HG03469 (cell line): ENCODE data around the gene CALM3.
"Not testable (repeated sequence)": the region's sequence is repeated elsewhere in the genome, so short reads cannot be mapped to it uniquely, and the experiment has no call there.

Experiments used
- ATAC-seq: cut with Tn5 transposase; IDR thresholded peaks from one replicate; pipeline ENCODE4 v1.9.1; 2021; ENCODE audit warnings: mild to moderate bottlenecking, moderate library complexity, moderate number of reproducible peaks; ENCODE audit not compliant: unreplicated experiment

The CALM3 gene

DNA sequence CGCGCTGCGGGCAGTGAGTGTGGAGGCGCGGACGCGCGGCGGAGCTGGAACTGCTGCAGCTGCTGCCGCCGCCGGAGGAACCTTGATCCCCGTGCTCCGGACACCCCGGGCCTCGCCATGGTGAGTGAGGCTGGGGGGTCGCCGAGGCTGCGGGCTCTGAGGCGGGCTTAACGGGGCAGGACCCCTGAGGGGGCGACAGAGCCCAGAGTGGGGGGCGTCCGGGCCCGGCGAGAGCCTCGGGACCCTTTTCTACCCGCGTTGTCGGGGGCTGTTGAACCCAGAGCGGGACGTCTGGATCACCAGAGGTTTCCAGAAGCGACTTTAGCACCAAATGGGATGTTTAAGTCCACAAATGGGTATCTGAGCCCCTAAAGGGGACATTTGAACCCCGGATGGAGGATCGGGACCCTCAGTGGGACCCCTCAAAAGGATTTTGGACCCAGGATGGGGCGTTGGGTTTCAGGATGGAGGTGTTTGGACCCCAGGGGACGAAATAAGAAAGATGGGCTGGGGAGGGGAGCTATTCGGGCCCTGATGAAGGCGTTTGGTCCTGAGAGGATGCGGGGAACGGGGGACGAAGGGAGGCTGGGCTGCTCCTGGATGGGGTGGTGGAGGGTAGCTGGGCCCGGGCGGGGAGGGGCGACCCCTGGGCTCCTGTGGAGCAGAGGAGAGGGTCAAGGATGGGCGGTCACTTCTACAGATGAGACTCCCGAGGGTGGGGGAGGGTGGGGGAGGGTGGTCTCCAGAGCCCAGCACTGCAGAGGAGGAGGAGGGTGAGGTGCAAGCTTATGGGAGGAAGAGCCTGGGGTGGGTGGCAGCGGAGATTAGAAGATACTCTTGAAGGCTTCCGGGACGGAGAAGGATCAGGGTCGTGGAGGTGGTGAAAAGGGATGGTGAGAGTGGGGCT lies at the start of gene CALM3:
CALM3 (plus strand) TSS at position 13 of the 907 bp plus-strand sequence; CDS start at position 118, 105 bp downstream.
- no peak for ATAC-seq

GRCh38 chr19:46552891-46553290 lies 48.2 kb upstream of the CALM3 start:
- ATAC-seq, result no peak

DNA sequence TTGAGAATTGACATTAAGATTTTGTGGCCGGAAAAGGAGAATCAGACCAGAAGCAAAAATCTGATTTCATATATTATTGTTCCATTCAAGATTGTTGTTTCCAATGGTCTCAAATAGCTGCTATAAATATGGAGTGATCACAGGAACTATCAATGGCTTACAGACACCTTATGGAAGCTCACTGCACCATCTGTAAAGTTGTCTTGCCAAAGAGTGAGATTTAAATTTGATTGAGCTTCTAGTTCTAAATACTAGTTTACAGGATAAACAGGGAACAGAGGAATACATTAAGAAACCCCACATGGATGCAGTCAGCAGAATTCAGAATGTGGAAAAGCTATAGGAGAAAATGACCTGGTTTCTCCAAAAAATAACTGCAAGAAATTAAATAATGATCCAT lies 47.0 kb upstream of the CALM3 start:
- no peak for ATAC-seq

- no peak for ATAC-seq
These were observed 45.4 kb upstream of the CALM3 start for GRCh38 chr19:46555628-46556280.

DNA sequence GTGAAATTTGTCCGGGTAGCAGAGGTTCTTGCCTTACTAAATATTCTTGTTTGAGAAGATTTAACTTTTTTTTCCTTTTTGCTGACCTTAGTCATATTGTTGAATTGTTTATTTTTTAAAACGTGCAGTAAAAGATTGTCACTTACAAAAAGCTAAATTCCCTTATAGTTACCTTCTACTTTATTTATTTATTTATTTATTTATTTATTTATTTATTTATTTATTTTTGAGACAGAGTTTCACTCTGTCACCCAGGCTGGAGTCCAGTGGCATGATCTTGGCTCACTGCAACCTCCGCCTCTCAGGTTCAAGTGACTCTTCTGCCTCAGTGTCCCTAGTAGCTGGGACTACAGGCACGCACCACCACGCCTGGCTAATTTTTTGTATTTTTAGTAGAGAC lies 44.7 kb upstream of the CALM3 start:
- ATAC-seq, result not testable (repeated sequence)

- no peak for ATAC-seq
These were observed 41.9 kb upstream of the CALM3 start for GRCh38 chr19:46559203-46559602.

GRCh38 chr19:46559675-46560074 lies 41.5 kb upstream of the CALM3 start:
- ATAC-seq, result not testable (repeated sequence)

- no peak for ATAC-seq
These were observed 36.4 kb upstream of the CALM3 start for GRCh38 chr19:46564701-46565100.

DNA sequence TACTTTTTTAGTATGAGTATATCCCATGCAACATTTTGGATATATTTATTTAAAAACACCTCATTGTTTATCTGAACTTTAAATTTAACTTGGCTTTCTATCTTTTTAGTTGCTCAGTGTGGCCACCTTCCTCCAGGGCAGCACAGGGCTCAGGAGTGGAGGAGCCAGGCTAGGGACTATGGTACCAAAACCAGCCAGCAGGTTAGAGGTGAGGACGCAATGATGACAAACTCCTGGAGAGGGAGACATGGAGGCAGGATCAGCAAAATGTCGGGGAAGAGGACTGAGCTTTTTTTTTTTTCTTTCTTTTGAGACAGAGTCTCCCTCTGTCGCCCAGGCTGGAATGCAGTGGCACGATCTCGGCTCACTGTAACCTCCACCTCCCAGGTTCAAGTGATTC lies 29.6 kb upstream of the CALM3 start:
- ATAC-seq, result no peak

- ATAC-seq, result no peak
These were observed 27.2 kb upstream of the CALM3 start for GRCh38 chr19:46573679-46574498.

DNA sequence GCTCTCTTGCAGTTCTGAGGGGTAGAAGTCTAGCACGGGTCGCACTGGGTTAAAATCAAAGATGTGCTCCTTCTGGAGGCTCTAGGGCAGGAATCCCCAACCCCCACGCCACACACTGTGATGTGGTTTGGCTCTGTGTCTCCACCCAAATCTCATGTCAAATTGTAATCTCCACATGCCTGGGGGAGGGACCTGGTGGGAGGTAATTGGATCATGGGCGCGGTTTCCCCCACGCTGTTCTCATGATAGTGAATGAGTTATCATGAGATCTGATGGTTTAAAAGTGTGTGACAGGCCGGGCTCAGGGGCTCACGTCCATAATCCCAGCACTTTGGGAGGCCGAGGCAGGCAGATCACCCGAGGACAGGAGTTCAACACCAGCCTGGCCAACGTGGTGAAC lies 26.6 kb upstream of the CALM3 start:
- no peak for ATAC-seq

DNA sequence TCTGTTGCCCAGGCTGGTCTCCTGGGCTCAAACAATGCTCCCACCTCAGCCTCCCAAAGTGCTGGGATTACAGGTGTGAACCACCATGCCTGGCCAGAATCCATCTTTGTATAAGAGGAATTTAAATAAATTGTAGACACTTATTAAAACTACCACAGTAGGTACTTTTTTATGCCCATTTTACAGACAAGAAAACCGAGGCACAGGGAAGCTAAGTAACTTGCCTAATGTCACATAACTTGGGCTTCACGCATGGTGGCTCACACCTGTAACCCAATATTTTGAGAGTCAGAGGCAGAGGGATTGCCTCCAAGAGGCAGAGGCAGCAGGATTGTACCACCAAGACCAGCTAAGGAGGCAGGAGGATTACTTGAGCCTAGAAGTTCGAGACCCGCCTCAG lies 22.7 kb upstream of the CALM3 start:
- no peak for ATAC-seq

DNA sequence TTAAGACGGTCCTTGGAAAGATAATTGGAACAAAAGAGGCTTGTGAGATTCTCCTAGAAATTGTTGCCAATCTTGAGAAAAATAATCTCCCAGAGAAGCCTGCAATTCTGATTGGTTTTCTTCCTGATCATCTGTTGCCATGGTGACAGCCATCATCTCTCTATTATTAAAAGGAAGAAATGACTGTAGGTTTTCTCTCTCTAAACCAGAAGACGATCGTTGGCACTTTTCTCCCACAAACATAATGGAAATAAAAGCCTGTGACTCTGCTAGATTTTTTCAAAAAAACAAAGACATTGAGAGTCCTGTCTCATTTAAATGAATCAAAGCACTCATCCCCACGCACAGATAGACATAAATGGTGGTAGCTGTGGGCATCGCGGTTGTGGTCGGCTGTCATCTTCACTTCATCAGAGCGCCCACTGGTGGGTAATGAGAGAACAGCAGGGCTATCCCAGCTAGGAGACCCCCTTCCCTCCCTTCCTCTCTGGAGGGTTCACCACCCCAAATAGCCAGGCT lies 21.7 kb upstream of the CALM3 start:
- ATAC-seq, result no peak

- no peak for ATAC-seq
These were observed 20.9 kb upstream of the CALM3 start for GRCh38 chr19:46580247-46580646.

DNA sequence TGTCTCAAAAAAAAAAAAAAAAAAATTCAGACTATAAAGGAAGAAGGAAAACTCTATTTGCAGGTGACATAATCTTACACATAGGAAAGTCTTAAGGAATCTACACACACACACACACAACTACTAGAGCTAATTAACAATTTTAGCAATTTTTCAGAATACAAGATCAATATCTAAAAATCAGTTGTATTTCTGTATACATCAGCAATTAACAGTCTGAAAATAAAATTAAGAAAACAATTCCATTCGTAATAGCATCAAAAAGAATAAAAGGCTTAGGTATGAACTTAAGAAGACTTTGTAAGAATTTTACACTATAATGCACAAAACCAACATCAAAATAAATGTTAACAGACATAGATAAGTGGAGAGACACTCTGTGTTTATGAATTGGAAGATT lies 15.6 kb upstream of the CALM3 start:
- no peak for ATAC-seq

DNA sequence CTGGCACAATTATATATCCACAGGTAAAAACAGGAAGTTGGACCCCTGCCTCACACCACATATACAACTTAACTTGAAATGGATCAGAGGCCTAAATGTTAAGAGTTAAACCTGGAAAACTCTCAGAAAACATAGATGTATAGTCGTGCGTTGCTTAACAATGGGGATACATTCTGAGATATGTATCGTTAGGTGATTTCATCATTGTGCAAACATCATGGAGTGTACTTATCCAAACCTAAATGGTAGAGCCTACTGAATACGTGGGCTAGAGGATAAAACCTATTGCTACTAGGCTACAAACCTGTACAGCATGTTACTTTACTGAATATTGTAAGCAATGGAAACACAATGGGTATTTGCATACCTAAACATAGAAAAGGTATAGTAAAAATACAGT lies 14.8 kb upstream of the CALM3 start:
- ATAC-seq, result no peak

DNA sequence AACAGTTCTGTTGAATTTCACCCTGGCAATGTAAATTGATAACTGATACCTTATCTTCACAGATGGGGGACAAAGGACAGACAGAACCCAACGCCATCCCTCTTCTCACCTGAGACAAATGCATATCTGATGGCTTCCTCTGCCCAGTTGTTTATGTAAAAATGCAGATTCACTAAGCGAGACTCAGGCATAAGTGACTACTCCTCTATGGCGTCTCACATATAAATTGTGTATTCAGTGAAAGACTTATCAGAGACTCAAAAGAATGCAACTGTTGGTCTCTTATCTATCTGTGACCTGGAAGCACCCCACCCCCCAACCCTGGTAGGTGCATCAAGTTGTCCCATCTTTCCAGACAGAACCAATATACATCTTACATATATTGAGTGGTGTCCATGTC lies 13.3 kb upstream of the CALM3 start:
- no peak for ATAC-seq

- ATAC-seq, result no peak
These were observed 9.9 kb upstream of the CALM3 start for GRCh38 chr19:46591254-46591653.

- no peak for ATAC-seq
These were observed 9.3 kb upstream of the CALM3 start for GRCh38 chr19:46591870-46592269.

DNA sequence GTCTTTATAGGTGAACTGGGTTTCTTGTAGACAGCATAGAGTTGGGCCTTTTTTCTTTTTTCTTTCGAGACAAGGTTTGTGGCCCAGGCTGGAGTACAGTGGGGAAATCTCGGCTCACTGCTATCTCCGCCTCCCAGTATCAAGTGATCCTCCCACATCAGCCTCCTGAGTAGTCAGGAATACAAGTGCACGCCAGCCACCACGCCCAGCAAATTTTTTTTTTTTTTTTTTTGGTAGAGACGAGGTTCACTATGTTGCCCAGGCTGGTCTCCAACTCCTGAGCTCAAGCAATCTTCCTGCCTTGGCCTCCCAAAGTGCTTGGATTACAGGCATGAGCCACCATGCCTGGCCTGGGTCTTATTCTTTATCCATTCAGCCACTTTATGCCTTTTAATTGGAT lies 5.1 kb upstream of the CALM3 start:
- no peak for ATAC-seq

DNA sequence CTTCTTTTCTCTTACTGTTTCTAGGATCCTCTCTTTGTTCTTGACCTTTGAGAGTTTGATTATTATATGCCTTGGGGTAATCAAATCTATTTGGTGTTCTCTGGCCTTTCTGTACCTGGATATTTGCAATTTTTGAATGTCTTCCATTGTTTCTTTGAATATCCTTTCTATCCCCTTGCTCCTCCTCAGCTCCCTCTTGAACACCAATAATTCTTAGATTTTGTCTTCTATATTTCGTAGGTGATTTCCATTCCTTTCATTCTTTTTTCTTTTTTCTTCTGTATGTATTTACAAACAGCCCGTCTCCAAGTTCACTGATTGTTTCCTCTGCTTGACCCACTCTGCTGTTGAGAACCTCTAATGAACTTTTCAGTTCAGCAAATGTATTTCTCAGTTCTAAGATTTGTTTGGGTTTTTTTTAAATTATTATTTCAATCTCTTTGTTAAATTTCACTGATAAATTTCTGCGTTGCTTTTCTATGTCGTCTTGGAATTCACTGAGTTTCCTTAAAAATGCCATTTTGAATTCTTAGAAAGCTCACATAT lies 2.7 kb upstream of the CALM3 start:
- no peak for ATAC-seq
